NB4 (cell line): ENCODE data around the gene ST8SIA5.

Source experiments
- DNase-seq: peaks from one replicate; pipeline ENCODE4 v3.0.0; 2010; ENCODE audit warnings: low read depth
- H3K4me3 ChIP-seq: one replicate; pipeline ENCODE4 v1.5.1; 2011; ENCODE audit warnings: mild to moderate bottlenecking, low read depth, low read length, moderate library complexity
- CTCF ChIP-seq: IDR thresholded peaks from one replicate; pipeline ENCODE4 v1.5.1; 2012; ENCODE audit warnings: low read depth, low read length
- MAX ChIP-seq: IDR thresholded peaks from 2 replicates; pipeline ENCODE4 v1.6.1; 2011; ENCODE audit warnings: low read depth, low read length
- MYC ChIP-seq: IDR thresholded peaks from 2 replicates; pipeline ENCODE4 v1.6.1; 2011; ENCODE audit warnings: low read depth, low read length
- POLR2A ChIP-seq: IDR thresholded peaks from 2 replicates; pipeline ENCODE4 v1.6.1; 2011; ENCODE audit warnings: mild to moderate bottlenecking; ENCODE audit not compliant: insufficient read length; ENCODE audit errors: extremely low read depth

The ST8SIA5 gene

DNA sequence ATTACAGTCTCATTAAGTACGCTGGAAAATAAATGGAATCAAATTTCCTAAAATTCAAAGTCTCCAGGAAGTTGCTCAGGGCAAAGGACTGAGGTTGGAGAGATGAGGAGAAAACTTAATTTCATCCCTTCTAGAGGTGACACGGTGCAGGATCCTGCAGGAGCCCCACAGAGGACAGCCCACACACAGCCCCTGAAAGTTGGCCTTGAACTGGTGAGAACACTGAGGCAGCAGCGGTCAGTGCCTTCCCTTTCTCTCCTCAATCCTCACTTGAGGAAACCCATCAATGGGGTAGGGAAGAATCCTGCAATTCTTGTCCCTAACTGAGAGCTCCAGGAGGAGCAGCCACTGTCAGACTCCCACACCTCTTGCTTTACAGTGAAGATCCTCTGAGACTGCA is 137.3 kb downstream of the ST8SIA5 start:
- H3K4me3 ChIP-seq: no peak overlapping the region
- no peak for TF ChIP-seq MYC
- no peak for TF ChIP-seq CTCF
- no peak for TF ChIP-seq MAX
- TF ChIP-seq POLR2A: no peak
- DNase-seq: no peak
